NT2/D1 (cell line): Measurements from ENCODE around the gene NXPH1.

Source experiments
- SUZ12 ChIP-seq: IDR thresholded peaks from 2 replicates; pipeline ENCODE4 v1.6.1; 2011; ENCODE audit not compliant: insufficient read length, insufficient read depth; ENCODE audit errors: extremely low read depth
- YY1 ChIP-seq: IDR thresholded peaks from 2 replicates; pipeline ENCODE4 v1.6.1; 2011; ENCODE audit not compliant: insufficient read length, insufficient read depth
- ZNF274 ChIP-seq: IDR thresholded peaks from 2 replicates; pipeline ENCODE4 v1.6.1; 2011; ENCODE audit warnings: mild to moderate bottlenecking, low read depth, low read length

- TF ChIP-seq ZNF274 (no peak), YY1 (no peak), SUZ12 (no peak)
Measured at GRCh38 chr7:8579661-8580194, 146.3 kb downstream of the NXPH1 start.
